ENCODE measurements around the gene SERINC3.

DNA sequence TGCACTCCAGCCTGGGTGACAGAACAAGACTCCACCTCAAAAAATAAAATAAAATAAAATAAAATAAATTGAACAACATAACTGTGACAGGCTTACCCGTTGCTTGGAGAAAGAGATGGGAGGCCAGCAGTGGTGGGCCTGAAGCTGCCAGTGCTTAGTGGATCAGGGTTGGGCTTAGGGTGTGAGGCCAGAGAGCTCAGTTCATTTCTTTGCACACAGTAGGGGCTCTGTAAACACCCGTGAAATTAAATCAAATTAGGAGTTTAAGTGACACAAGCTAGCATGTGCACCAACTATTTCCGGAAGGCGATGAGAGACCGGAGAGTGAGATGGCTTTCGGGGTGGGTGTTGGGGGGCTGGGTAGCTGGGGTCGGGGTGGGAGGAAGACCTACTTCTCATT, 72.0 kb downstream of the SERINC3 start:
- TF ChIP-seq POLR2AphosphoS5 (IDR thresholded peaks at IDR 0.05; ENCODE audit: low read length) (no peak), EZH2 (IDR thresholded peaks at IDR 0.05; ENCODE audit: borderline replicate concordance, control insufficient read depth, low read depth, low read length) (no peak)
